Erythroblast (primary cell): Measurements from ENCODE around the gene FAM229B.

Experiments
- GATA1 ChIP-seq: IDR thresholded peaks from 2 replicates; pipeline ENCODE4 v1.6.1; 2011; ENCODE audit warnings: low read depth, mild to moderate bottlenecking, control low read depth, low read length, moderate library complexity
- POLR2A ChIP-seq: IDR thresholded peaks from 2 replicates; pipeline ENCODE4 v1.6.1; 2011; ENCODE audit warnings: mild to moderate bottlenecking, low read length

DNA sequence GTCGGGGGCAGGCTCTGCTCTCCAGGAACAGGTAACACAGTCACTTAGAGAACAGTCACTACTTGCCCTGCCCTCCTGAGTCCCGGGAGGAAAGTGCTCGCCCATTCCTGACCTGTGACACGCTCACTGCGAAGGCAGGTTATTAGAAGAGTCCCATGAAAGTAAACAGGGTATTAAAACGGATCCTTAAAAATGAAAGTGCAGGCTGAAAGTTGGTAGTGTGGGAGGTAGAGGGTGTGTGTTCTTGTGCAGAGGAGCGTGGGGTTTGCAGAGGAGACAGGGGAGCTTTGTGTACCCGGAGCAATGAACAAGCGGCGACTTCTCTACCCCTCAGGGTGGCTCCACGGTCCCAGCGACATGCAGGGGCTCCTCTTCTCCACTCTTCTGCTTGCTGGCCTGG lies 33.4 kb upstream of the FAM229B start, which contains the start of gene CCN6:
- TF ChIP-seq POLR2A (no peak), GATA1 (no peak)
